IMR-90 (cell line): ENCODE results near the gene RGL1. TPM values are rescaled to one million over a fixed set of nuclear protein-coding genes. Genes with fewer than 3 reads are reported as not detected.

ENCODE experiments used
- ATAC-seq: fragments of 200-7000 bp; cut with Tn5 transposase; 2 replicates; pipeline ENCODE4 v1.9.1; 2020; ENCODE audit warnings: low read depth, mild to moderate bottlenecking, moderate library complexity
- BruUV-seq: library from RNA; stranded (reverse); fragments of 400-500 nt; replicated peaks from 2 replicates; lab custom pipeline; 2021; lab: Mats Ljungman, UMichigan
- CTCF ChIA-PET: fragments of 300-600 bp; formaldehyde crosslinking; extraction: SDS; loops from one replicate; lab custom pipeline; 2021; ENCODE audit warnings: antibody characterized with exemption; lab: Yijun Ruan, JAX
- POLR2A ChIA-PET: fragments of 300-600 bp; sonication (Branson Sonifier 250); formaldehyde crosslinking; loops from one replicate; lab custom pipeline; 2022; ENCODE audit warnings: antibody characterized with exemption; ENCODE audit not compliant: unreplicated experiment; lab: Charles Lee
- DNase-seq: peaks from one replicate; pipeline ENCODE4 v3.0.0; 2013
- H2AFZ ChIP-seq: replicated peaks from 2 replicates; pipeline ENCODE3; 2013; ENCODE audit warnings: low read length, mild to moderate bottlenecking; ENCODE audit not compliant: poor library complexity
- H2AK5ac ChIP-seq: 2 replicates; pipeline ENCODE4 v1.6.1; 2013; ENCODE audit warnings: low read depth, low read length, inconsistent platforms
- H2AK9ac ChIP-seq: replicated peaks from 2 replicates; pipeline ENCODE3; 2013; ENCODE audit warnings: mild to moderate bottlenecking, low read depth, low read length, moderate library complexity; ENCODE audit not compliant: poor library complexity
- H2BK120ac ChIP-seq: 2 replicates; pipeline ENCODE4 v1.6.1; 2013; ENCODE audit warnings: low read depth, low read length, inconsistent platforms
- H2BK15ac ChIP-seq: 3 replicates; pipeline ENCODE4 v1.6.1; 2013; ENCODE audit warnings: low read depth, low read length, inconsistent platforms
- H2BK20ac ChIP-seq: 2 replicates; pipeline ENCODE4 v1.6.1; 2013; ENCODE audit warnings: low read depth, mild to moderate bottlenecking, inconsistent platforms, low read length, moderate library complexity
- H2BK5ac ChIP-seq: 2 replicates; pipeline ENCODE4 v1.6.1; 2013; ENCODE audit warnings: mild to moderate bottlenecking, low read depth, low read length, inconsistent platforms; ENCODE audit not compliant: poor library complexity, severe bottlenecking
- H3K14ac ChIP-seq: replicated peaks from 2 replicates; pipeline ENCODE4 v1.6.1; 2013; ENCODE audit warnings: low read depth, low read length, inconsistent platforms
- H3K18ac ChIP-seq: 2 replicates; pipeline ENCODE4 v1.6.1; 2013; ENCODE audit warnings: low read depth, low read length, control low read depth
- H3K23ac ChIP-seq: 2 replicates; pipeline ENCODE4 v1.6.1; 2013; ENCODE audit warnings: low read depth, low read length, inconsistent platforms
- H3K27ac ChIP-seq: 2 replicates; pipeline ENCODE4 v1.5.1; 2013; ENCODE audit warnings: mild to moderate bottlenecking, control low read depth, low read length; ENCODE audit not compliant: insufficient read depth
- H3K27me3 ChIP-seq: 2 replicates; pipeline ENCODE4 v1.6.1; 2013; ENCODE audit warnings: low read length; ENCODE audit not compliant: control insufficient read depth, insufficient read depth
- H3K36me3 ChIP-seq: 2 replicates; pipeline ENCODE4 v1.6.1; 2013; ENCODE audit warnings: low read length, mixed read lengths; ENCODE audit not compliant: control insufficient read depth, insufficient read depth
- H3K4ac ChIP-seq: 2 replicates; pipeline ENCODE4 v1.6.1; 2013; ENCODE audit warnings: low read depth, low read length, inconsistent platforms
- H3K4me1 ChIP-seq: 2 replicates; pipeline ENCODE4 v1.6.1; 2013; ENCODE audit warnings: low read length, mixed read lengths; ENCODE audit not compliant: control insufficient read depth, insufficient read depth
- H3K4me2 ChIP-seq: 2 replicates; pipeline ENCODE4 v1.6.1; 2013; ENCODE audit warnings: low read depth, mild to moderate bottlenecking, control low read depth, low read length, moderate library complexity
- H3K4me3 ChIP-seq: 2 replicates; pipeline ENCODE4 v1.5.1; 2013; ENCODE audit warnings: low read depth, mild to moderate bottlenecking, control low read depth, low read length, moderate library complexity; ENCODE audit not compliant: insufficient read depth
- H3K56ac ChIP-seq: 2 replicates; pipeline ENCODE4 v1.6.1; 2013; ENCODE audit warnings: low read length, inconsistent platforms; ENCODE audit not compliant: insufficient read depth; ENCODE audit errors: extremely low read depth
- H3K79me1 ChIP-seq, 2 experiments: 2 replicates each; pipeline ENCODE4 v1.6.1; 2013; ENCODE audit warnings: low read length in 2 of 2, inconsistent platforms in 1 of 2, low read depth in 1 of 2
- H3K9ac ChIP-seq: 2 replicates; pipeline ENCODE4 v1.6.1; 2013; ENCODE audit warnings: low read depth, low read length, control low read depth
- H3K9me1 ChIP-seq: 2 replicates; pipeline ENCODE4 v1.6.1; 2013; ENCODE audit warnings: low read length, inconsistent platforms; ENCODE audit not compliant: insufficient read depth
- H3K9me3 ChIP-seq: 2 replicates; pipeline ENCODE4 v1.6.1; 2013; ENCODE audit warnings: low read length; ENCODE audit not compliant: control insufficient read depth, insufficient read depth
- H4K20me1 ChIP-seq: 2 replicates; pipeline ENCODE4 v1.6.1; 2013; ENCODE audit warnings: low read length, inconsistent platforms; ENCODE audit not compliant: insufficient read depth
- H4K5ac ChIP-seq: 2 replicates; pipeline ENCODE4 v1.6.1; 2013; ENCODE audit warnings: mild to moderate bottlenecking, low read depth, low read length, control low read depth
- H4K8ac ChIP-seq, 2 experiments: 2 replicates each; pipeline ENCODE4 v1.6.1; 2013; ENCODE audit warnings: low read depth in 2 of 2, low read length in 2 of 2, control low read depth in 1 of 2, inconsistent platforms in 1 of 2
- H4K91ac ChIP-seq: 2 replicates; pipeline ENCODE4 v1.6.1; 2013; ENCODE audit warnings: low read depth, low read length, inconsistent platforms; ENCODE audit not compliant: insufficient read depth
- BHLHE40 ChIP-seq: fragments of 150-350 bp; IDR thresholded peaks from 2 replicates; pipeline ENCODE4 v1.6.1; 2016; ENCODE audit warnings: mild to moderate bottlenecking, low read depth, low read length
- CEBPB ChIP-seq: IDR thresholded peaks from 2 replicates; pipeline ENCODE4 v1.6.1; 2012; ENCODE audit warnings: low read depth, low read length, improper control_type of control experiment
- RFX5 ChIP-seq: IDR thresholded peaks from 2 replicates; pipeline ENCODE4 v1.8.0; 2012; ENCODE audit warnings: low read depth, mild to moderate bottlenecking, low read length, moderate library complexity
- USF2 ChIP-seq: fragments of 150-350 bp; IDR thresholded peaks from 2 replicates; pipeline ENCODE4 v1.6.1; 2017; ENCODE audit warnings: mild to moderate bottlenecking, antibody characterized with exemption, low read length, low read depth
- WGBS, 2 experiments: methylation state at CpG; one replicate each; pipeline versions ENCODE4 v1.1.5 to v1.1.7; 2013; ENCODE audit warnings: missing lambda C conversion rate in 2 of 2; ENCODE audit not compliant: insufficient read length in 1 of 2; ENCODE audit errors: extremely low coverage in 2 of 2; 5-methylcytosine and 5-hydroxymethylcytosine counted together
- dilution Hi-C: fragments of 300-500 bp; cut with HindIII; formaldehyde crosslinking; loops from one replicate; pipeline ENCODE4 v1.14.3; 2018; ENCODE audit warnings: low sequenced_read_pairs; ENCODE audit not compliant: unreplicated experiment
- in situ Hi-C: fragments of 300-500 bp; cut with MboI; formaldehyde crosslinking; loops from 3 replicates; pipeline ENCODE4 v1.14.3; 2019; ENCODE audit warnings: low sequenced_read_pairs, inconsistent platforms, mixed read lengths
- intact Hi-C: fragments of 100-400 bp; cut with micrococcal nuclease; formaldehyde crosslinking; loops from 2 replicates; pipeline ENCODE4 v1.10.0; 2022
- polyA plus RNA-seq, 3 experiments: library from polyadenylated mRNA; depleted of rRNA; stranded (reverse); fragments of >200 nt; gene quantifications; 2 replicates each; pipeline ENCODE4 v1.2.3, GENCODE V29; 2012; ENCODE audit warnings: low replicate concordance in 1 of 3
- total RNA-seq: library from RNA; depleted of rRNA; stranded (reverse); fragments of >200 nt; gene quantifications from 2 replicates; pipeline ENCODE4 v1.2.3, GENCODE V29; 2012

RGL1 gene
- total and polyA plus RNA-seq, 2 of the 4 experiments (the other 2 are of a cell fraction), result 4.7 to 7.5 TPM

DNA sequence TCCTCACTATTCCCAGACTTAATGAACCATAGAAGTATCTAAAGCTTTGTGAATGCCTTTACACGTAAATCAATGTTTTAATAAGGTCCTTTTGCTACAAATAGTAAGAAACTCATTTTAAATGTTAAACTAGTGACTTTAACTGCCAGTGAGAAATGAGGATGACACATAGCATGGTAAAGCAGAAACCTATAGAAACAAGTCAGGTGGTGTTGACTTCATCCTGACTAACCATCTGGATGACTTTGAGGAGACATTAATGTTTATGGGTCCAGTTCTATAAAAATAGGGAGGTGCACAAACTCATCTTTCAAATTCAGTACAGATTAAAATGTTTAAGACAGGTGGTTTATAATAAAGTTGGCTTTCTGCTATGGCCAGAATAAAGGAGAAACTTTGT is 147.2 kb downstream of the RGL1 start:
- WGBS, 2 experiments, result no CpG with 5 or more reads among the region's 1 CpG
- no TSS peak for BruUV-seq
- Histone ChIP-seq H2BK120ac (no peak overlapping the region), H2BK20ac (no peak overlapping the region), H2AFZ (no peak overlapping the region), H3K14ac (no peak overlapping the region), H3K79me1 (no peaks in the 10 kb centered on the region), H3K9me1 (peaks cover 4% of the 10 kb centered on the region; the same call in 1 of the 2 replicates), H3K36me3 (no peaks in the 10 kb centered on the region), H2AK9ac (no peak overlapping the region), H3K27ac (no peak overlapping the region), H3K4me3 (no peak overlapping the region), H3K23ac (no peak overlapping the region), H2BK15ac (no peak overlapping the region), H4K20me1 (no peaks in the 10 kb centered on the region), H3K9ac (no peak overlapping the region), H3K18ac (no peak overlapping the region), H3K4ac (no peak overlapping the region), H3K27me3 (no peaks in the 10 kb centered on the region; the same call in 1 of the 2 replicates), H2AK5ac (no peak overlapping the region), H3K4me1 (peaks cover 6% of the 10 kb centered on the region), H2BK5ac (no peak overlapping the region), H4K5ac (no peak overlapping the region), H4K91ac (no peak overlapping the region), H4K8ac (no peak overlapping the region), H3K4me2 (no peak overlapping the region), H3K9me3 (no peaks in the 10 kb centered on the region), H3K56ac (no peak overlapping the region)
- TF ChIP-seq USF2, result no peak
- TF ChIP-seq RFX5, result no peak
- no peak for TF ChIP-seq CEBPB
- no peak for TF ChIP-seq BHLHE40
- dilution Hi-C loops, result no loop called here
- no peak for ATAC-seq
- CTCF ChIA-PET, result no interaction called here
- peak; percentile 24 for DNase-seq
- intact Hi-C loops, result loop anchor here (10.0 kb wide), 1 partner anchor 273 kb away; no protein-coding TSS in a partner anchor
- in situ Hi-C loops, result no loop called here
- POLR2A ChIA-PET, result no interaction called here
